NCI-H187 treated with DMSO at 0.1 percent for 48 hours (cell line): ENCODE results near the gene TACR2.

Experiments used
- DNase-seq: peaks from one replicate; lab custom pipeline; 2025; lab: John Stamatoyannopoulos, UW

Gene TACR2

DNA sequence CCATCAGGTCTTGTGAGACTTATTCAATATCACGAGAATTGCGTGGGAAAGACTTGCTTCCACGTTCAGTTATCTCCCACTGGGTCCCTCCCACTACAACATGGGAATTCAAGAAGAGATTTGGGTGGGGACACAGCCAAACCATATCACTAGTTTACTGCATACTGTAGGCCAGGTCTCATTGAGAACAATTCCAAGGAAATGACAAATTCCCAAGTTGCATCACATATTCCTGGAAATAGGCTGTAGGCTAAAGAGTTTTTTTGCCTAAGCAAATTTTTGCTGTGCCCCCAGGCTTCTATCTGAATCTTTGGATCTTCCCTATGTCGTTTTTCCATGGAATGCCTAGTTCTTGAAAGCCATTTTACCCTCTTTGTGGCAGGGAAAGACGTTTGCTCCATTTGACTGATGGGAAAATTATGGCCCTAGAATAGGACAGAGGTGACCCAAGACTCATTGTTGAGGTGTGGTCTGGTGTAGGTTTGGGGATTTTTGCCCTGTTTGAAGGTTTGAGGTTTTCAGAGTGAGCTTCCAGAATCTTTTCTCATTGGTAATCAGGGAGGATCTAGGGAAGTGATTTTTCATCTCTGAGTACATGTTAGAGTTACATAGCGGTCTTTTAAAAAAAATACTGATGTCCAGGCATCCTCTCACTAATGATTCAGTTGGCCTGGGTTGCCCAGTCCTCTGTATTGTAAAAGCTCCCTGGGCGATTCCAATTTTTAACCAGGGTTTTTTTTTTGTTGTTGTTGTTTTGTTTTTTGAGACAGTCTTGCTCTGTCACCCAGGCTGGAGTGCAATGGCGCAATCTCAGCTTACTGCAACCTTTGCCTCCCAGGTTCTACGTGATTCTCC lies 44.4 kb downstream of the TACR2 start:
- no peak for DNase-seq

- DNase-seq, result no peak
Measured at GRCh38 chr10:69367469-69367868, 49.2 kb downstream of the TACR2 start.

GRCh38 chr10:69366738-69367137 lies 50.0 kb downstream of the TACR2 start:
- DNase-seq, result no peak

DNA sequence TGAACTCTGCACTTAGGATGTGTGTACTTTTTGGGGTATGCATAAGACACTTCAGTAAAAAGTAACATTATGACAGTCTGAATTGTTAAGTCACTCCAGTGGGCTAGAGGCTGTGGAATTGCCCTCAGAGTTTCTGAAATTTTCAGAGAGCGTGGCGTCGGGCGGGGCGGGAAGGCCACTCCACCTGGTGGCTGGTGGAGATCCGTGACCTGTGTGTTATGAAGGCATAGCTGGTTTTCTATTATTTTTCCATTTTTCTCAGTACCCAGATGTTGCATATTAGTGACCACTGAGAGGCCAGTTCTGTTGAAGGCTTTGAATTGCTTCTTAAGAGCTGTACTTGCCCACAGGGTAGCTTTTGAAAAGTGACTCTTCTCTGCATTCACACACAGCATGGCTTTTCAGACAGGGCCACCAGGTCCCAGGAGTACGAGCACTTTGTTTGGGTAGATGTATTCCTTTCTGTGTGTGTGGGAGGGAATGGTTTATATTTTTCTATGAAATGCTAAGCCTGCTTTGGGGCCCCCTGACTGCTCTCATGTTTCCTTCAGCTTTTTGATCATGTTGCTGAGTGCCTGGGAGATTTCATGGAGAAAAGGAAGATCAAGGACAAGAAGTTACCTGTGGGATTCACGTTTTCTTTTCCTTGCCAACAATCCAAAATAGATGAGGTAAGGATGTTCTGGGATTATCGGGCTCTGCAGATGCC lies 52.3 kb downstream of the TACR2 start:
- no peak for DNase-seq

DNA sequence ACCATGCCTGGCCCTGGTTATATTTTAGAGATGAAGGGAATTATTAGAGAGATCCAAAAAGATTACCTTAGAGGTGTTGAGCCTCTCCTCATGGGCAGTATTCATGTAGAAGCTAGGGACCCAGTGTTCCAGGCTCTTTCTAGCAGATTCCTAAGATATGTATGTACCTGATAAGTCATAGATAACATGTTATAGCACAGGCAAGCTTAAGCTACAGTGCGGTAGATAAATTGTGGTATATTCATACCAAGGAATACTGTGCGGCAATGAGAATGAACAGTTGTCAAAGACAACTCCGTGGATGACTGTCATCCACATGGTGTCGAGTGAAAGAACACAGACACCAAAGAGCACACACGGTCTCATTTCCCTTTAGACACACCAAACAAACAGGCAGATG lies 53.1 kb downstream of the TACR2 start:
- no peak for DNase-seq

- DNase-seq, result no peak
Measured at GRCh38 chr10:69362471-69362954, 54.2 kb downstream of the TACR2 start.

- no peak for DNase-seq
Measured at GRCh38 chr10:69361303-69361614, 55.5 kb downstream of the TACR2 start.

GRCh38 chr10:69360485-69361302 lies 56.0 kb downstream of the TACR2 start:
- DNase-seq, result no peak

- DNase-seq, result no peak
Measured at GRCh38 chr10:69359594-69359993, 57.1 kb downstream of the TACR2 start.

DNA sequence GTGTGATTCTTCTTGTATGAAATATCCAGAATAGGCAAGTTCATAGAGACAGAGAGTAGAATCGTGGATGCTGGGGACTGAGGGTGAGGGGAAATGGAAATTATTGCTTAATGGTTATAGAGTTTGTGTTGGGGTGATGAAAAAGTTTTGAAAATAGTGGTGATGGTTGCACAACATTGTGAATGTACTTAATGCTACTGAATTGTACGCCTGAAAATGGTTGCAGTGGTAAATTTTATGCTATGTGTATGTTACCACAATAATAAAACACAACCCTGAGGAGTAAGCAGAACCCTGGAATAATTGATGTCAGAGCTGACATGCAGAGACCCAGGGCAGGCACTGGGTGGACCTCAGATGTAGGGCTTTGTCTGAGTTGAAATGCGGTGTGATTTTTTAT lies 57.6 kb downstream of the TACR2 start:
- no peak for DNase-seq

- DNase-seq, result no peak
Measured at GRCh38 chr10:69358148-69358795, 58.4 kb downstream of the TACR2 start.

DNA sequence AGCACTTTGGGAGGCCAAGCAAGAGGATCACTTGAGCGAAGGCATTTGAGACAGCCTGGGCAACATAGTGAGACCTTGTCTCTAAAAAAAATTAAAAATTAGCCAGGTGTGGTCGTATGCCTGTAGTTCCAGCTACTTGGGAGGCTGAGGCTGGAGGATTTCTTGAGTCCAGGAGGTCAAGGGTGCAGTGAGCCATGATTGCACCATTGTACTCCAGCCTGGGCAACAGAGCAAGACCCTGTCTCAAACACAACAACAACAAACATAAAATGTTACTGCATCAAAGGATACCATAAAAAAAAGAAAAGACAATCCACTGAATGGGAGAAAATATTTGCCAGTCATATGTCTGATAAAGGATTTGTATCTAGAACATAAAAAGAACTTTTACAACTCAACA lies 60.5 kb downstream of the TACR2 start:
- DNase-seq, result no peak

- DNase-seq, result no peak
Measured at GRCh38 chr10:69353977-69354635, 62.6 kb downstream of the TACR2 start.
